GM12864 (cell line): ENCODE measurements around the gene MYNN.

Experiments used
- DNase-seq: peaks from one replicate; pipeline ENCODE4 v3.0.0-alpha.2; 2011; ENCODE audit warnings: low read depth
- H3K4me3 ChIP-seq: 2 replicates; pipeline ENCODE4 v1.5.1; 2011; ENCODE audit warnings: mild to moderate bottlenecking, low read depth, low read length, control low read depth
- CTCF ChIP-seq: IDR thresholded peaks from 2 replicates; pipeline ENCODE4 v1.5.1; 2011; ENCODE audit warnings: low read depth, mild to moderate bottlenecking, moderate library complexity, low read length, control low read depth, inconsistent platforms; ENCODE audit errors: missing control alignments

The MYNN gene

GRCh38 chr3:169827712-169828111 lies 54.5 kb downstream of the MYNN start:
- H3K4me3 ChIP-seq: no peak overlapping the region
- DNase-seq: no peak
- no peak for TF ChIP-seq CTCF

- no peak for DNase-seq
- H3K4me3 ChIP-seq: no peak overlapping the region
- TF ChIP-seq CTCF: no peak
Observed at GRCh38 chr3:169835533-169835932, 62.3 kb downstream of the MYNN start.

- DNase-seq: peak; percentile 53
- no peak overlapping the region for H3K4me3 ChIP-seq
- no peak for TF ChIP-seq CTCF
Observed at GRCh38 chr3:169836078-169836941, 63.1 kb downstream of the MYNN start.

- no peak overlapping the region for H3K4me3 ChIP-seq
- no peak for TF ChIP-seq CTCF
- DNase-seq: no peak
Observed at GRCh38 chr3:169836942-169837275, 63.7 kb downstream of the MYNN start.

- no peak overlapping the region for H3K4me3 ChIP-seq
- TF ChIP-seq CTCF: no peak
- DNase-seq: no peak
Observed at GRCh38 chr3:169838511-169839030, 65.4 kb downstream of the MYNN start.
